GM18907 (cell line): ENCODE data around the gene GLI3.
"Not testable (repeated sequence)": the region's sequence is repeated elsewhere in the genome, so short reads cannot be mapped to it uniquely, and the experiment has no call there.

Experiments
- ATAC-seq: cut with Tn5 transposase; IDR thresholded peaks from one replicate; pipeline ENCODE4 v1.9.1; 2021; ENCODE audit warnings: mild to moderate bottlenecking, moderate library complexity; ENCODE audit not compliant: unreplicated experiment

The GLI3 gene

DNA sequence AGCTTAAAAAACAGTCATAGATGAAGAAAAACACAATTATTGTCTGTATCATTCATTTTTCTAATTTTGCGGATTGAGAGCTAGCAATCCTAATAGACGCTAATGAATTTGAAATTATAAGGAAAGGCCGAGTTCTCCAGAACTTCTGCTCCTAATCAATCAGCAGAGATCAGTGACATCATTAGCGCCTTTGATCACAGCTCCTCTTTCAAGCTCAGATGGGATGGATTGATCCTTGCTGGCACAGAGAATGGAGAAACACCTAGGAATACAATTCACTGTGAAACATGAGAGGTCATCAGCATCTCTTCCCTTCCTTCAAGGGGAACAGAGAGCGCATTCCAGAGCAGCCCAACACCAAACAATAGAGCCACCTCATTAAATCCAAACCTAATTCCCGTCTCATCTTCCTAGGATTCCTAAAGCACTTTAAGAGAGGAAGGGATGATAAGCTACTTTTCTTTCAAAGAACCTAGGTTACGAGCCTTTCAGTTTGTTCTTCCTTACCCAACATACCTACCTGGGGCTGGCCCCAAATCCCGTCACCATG, 24.4 kb downstream of the GLI3 start:
- ATAC-seq, result no peak

DNA sequence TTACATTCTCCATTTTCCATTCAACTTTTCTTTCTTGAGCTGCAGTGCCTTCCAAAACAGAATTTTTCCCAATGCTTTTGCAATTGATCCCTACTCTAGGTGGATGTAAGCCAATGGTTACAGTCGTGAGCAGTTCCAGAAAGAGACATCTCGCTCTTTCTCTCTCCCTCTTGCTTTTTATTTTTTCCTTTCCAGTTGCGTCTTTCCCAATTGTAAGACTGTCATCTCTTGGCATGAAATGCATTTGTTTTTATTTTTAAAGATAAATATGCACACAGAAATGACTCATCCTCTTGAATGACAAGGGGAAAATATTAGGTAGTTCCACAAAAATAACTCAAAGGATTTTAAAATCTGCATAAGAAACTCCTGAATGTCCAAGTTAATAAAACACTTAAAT, 25.1 kb downstream of the GLI3 start:
- ATAC-seq, result no peak

DNA sequence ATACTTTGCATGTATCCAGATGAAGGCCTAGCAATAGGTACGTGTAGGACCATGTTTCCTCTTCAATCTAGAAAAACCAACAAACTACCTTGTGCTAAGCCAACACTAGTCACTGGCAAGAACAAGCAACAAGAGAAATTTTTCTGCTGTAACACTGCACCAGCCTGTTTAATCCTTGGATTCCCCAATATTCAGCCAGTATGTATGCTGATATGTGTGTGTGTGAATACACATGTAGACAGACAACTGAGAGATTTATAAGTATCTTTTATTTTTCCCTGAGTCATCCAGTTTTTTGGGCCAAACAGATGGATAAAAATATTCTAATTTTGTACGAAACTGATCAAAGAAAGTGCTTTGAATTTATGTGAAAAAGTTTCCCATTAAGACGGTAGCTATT, 26.2 kb downstream of the GLI3 start:
- no peak for ATAC-seq

DNA sequence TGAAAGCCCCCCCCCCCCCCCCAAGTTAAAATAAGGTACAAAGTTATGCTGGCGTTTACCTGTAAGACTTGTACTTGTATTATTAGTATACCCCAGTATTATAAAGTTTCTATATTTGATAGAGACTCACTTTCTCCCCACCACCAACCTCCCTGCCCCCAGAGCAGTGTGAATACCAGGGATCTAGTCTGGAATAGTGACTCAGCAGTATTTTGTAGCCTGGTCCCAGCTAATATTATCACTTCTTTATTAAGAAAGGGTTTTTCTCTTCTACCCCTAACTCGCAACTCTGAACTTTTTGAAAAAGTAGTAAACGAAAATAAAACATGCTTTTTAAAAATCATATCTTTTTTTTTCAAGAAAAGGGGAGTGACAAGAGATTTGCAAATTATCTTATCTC, 26.7 kb downstream of the GLI3 start:
- no peak for ATAC-seq

DNA sequence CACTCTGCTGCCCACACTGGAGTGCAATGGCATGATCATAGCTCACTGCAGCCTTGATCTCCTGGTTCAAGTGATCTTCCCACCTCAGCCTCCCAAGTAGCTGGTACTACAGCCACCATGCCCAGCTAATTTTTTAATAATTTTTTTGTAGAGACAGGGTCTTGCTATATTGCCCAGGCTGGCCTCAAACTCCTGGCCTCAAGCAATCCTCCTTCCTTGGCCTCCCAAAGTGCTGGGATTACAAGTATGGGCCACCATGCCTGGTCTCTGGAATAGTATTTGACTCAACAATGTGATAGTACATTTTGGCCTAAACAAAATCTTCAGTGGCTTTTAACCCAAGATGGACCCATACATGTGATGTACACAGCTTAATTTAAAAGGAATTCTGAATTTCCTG, 27.9 kb downstream of the GLI3 start:
- not testable (repeated sequence) for ATAC-seq

DNA sequence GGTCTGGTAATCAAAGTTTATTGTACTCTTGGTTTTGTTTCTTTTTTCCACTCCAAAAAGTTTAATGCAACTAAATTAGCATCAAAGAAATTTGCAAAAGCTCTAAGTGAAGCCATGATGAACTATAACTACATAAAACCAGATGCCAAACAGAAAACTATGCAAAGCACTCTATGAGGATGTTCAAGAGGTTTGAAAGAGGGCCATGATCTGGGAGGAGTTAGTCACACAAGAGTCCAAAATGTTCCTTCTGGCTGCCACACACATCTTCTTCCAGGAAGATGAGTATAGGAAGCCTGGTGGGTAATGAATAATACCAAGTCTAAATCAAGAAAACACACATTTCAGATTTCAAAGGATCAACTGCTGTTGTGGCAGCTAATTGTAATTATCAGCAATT, 28.4 kb downstream of the GLI3 start:
- ATAC-seq, result no peak

DNA sequence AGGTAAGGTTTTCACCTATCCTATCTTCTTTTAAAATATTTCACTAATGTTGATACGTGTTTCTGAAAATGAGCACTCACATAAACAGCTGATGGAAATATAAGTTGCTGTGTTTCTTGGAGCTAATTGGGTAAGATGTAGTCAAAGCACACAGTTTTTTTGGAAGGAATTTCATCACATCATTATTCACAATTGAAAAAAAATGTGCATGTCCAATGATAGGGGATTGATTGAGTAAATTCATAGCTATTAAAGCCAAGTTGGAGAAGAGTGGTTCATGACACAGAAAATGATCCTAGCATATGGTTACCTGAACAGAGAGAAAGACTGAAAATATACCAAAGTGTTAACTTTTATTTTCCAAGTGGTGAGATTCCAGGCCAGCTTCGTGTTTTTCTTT, 29.6 kb downstream of the GLI3 start:
- ATAC-seq, result no peak

DNA sequence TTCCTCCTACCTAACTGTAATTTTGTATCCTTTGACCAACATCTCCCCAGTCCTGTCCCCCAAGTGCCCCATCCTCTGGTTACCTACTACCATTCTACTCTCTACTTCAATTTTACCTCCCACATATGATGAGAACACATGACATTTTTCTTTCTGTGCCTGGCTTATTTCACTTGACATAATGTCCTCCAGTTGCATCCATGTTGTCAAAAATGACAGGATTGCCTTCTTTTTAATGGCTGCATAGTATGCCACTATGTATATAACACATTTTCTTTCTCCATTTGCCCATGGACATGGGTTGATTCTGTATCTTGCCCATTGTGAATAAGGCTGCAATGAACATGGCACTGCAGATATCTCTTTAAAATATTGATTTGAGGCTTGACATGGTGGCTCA, 33.7 kb downstream of the GLI3 start:
- no peak for ATAC-seq

DNA sequence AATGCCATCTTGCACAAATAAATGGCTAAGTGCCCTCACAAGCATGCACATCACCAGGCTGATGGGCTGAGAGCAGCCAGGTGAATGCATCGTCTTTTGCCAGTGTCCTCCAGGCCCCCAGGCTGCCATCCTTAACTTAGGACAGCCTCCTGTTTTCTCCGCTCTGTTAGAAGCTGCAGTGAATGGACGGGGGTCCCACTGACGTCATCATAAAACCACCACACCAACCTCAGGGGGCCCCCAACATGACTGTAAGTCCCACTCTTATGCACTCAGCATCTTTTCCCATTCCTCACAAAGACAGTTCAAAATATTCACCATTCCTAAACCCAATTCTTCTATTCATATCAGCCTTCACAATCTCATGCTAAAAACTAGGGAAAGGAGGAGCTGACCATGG, 34.4 kb downstream of the GLI3 start:
- no peak for ATAC-seq

DNA sequence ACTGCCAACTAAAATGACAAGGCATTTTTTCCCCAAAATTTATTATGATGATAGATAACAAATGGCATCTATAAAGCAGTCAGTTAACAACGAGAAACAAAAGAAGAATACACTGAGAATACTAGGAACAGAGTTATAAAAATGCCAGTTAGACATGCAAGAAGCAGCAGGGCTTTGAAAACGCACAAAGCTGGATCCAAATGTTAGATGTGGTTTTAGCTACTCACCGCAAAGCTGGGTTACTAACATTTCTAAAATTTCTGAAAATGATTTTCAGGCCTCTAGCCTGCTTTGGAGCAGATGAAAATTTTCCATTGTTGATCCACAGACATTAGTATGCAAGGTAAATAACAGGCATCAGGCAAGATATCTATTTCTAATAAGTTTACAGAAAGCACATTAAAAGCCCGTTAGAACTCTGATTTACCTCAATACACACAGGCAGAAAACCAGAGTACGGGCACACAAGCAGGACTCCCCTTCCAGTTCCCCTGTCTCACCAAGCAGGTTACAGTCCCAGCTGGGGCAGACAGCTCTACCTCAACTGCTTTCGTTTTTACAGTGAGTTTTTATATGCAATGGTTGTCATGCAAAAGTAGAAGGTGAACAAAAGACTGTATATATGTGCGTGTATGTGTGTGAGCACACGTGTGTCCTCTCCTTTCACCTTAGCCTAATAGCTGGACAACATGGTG, 37.9 kb downstream of the GLI3 start:
- no peak for ATAC-seq

DNA sequence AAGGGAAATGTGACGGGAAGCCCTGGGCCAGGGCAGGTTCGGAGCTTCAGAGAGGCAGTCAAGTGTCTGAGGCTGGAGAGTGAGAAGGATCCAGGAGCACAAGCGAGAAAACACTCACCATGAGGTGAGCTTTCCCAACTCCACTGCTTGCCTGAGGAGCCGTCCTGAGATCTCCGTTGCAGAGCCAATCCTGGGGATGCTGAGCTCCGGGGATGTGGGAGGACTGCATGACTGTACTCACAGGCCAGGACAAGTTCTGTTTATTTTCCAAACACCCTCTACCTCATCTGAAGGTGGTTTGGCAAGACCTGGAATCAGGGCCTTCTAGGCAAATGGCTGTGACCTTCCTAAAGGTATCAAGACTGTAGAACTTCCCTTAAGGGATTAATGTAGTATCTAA, 38.7 kb downstream of the GLI3 start:
- ATAC-seq, result no peak

DNA sequence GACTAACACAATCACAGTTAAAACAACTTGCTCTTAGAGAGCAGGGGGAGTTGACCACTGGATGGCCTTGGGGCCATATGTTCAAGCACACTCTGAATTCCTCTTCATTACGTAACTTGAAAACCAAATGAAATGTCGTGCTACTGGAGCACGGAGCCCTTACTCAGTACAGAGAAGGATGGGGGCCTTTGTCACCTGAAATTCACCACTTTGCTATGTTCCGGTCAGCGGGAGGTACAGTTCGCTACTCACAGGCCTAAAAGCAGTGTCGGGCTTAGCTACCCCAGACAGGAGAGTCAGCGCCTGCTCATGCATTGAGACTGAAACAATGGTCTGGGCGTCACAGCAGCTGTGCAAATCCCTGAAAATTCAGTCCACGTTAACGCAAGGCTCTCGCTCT, 39.6 kb downstream of the GLI3 start:
- no peak for ATAC-seq

DNA sequence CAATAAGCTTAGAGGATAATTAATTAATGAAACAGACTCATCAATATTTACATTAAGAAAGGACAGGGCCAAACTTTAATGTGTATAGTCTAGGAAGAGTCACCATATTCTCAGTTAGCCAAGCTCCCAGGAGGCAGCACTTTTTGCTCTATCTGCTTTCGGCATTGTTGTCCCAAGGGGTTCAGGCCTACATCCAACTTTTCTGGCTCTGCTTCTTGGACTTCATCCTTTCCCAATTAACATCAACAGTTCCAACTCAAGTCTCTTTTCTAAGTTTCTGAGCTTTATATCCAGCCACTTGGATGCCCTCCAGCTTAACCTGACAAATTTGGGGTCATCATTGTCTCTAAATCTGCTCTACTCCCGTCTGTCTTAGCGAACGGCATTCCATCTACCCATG, 42.8 kb downstream of the GLI3 start:
- no peak for ATAC-seq

DNA sequence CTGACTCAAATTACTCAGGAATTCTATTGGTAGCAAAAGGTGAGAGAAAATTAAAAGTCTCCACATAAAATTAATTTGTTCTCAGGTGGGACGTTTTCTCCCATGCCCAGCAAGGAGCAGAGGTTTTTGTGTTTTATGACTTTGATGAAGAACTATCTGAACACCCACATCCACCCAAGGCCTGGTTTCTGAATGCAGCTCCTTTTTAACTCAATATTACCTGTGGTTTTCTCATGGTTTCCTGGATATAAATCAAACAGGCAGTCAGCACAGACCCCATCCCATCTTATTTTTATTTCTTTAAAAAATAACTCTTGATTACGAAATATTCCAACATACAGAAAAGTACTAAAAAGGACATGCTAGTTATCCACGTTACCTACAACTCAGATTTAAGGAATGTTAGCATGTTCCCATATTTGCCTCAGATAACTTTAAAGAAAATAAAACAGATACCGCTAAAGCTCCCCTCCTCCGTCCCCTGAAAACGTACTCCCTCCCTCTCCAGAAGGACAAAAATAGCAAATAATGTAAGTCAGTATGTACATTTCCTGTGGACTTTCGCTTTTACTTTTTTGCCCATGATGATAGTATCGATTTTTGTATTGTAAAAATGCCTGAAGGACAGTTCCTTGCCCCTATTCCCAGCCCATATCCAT, 43.4 kb downstream of the GLI3 start:
- no peak for ATAC-seq

DNA sequence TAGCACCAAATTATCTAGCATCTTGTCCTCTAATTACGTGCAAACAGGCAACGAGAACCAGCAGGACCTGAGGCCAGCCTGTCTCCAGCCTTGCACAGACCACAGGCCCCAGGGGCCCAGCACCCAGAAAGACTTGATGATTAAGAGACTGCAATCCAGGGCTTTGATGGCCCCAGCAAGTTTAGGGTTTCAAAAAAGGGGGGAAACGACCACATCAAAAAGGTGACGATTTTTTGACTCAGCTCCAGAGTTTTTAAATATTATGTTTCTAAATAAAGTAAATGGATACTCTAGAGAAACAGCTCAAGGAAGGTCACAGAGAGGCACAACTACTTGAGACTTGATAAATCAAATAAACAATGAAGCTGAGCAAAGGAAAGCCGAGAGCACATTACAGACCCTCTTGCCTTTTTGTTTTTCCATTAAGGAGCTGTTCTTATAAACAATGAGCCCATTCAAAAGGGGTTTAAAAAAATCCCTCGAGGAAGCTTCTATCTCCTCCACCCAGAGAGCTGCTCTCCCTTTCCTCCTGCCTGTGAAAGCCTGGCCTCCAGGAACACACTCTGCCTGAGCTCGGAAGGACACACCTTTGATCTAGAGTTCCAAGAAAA, 44.1 kb downstream of the GLI3 start:
- ATAC-seq, result no peak

DNA sequence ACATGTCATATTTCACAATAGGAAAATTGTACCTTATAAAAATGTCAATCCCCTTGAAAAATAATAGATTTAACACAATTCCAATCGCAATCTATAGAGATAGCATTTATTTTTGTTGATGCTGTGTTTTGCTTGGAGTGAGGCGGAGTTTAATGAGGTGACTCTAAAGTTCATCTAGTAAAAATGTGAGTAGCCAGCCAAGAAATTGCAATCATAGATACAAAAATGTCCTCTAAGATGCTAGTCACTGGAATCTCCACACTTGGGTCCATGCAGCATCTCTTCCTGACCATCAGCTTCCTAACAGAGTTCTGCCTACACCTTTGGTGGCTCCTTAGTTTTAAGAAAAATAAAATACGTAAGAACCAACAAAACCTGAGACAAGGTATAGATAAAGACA, 44.9 kb downstream of the GLI3 start:
- no peak for ATAC-seq

DNA sequence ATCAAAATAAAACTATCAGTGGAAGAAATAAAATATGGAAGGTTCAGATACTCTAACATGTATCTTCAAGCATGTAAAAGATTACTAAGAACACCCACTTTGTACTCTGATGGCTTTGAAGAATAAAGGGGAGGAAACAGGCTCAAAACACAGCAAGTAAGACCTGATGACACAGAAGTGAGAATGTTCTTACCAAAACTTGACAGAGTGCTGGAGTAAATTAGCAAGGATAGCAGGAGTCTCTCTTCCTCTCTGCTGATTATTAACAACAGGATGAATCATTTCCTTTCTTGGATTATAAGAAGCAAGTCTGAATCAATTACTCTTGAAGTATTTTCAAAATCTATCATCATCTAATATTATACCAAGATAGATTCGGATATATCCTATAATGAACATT, 47.5 kb downstream of the GLI3 start:
- ATAC-seq, result no peak

DNA sequence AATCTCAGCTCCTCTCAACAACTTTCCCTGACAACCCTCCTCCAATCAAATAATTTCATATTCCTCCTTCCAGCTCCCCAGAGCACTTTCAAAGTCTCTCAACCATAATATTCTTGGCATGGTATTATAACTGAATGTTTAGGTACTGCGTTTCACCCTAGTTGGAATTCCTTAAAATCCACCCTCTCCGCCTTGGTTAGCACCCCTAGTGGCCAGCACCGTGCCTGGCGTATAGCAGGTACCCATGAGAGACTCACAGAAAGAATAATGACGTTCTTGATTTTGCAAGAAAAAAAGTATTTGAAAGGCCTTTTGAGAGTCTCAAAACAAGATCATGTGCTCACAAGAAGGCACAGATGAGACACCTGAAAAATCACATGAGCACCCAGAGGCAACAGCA, 50.9 kb downstream of the GLI3 start:
- no peak for ATAC-seq

DNA sequence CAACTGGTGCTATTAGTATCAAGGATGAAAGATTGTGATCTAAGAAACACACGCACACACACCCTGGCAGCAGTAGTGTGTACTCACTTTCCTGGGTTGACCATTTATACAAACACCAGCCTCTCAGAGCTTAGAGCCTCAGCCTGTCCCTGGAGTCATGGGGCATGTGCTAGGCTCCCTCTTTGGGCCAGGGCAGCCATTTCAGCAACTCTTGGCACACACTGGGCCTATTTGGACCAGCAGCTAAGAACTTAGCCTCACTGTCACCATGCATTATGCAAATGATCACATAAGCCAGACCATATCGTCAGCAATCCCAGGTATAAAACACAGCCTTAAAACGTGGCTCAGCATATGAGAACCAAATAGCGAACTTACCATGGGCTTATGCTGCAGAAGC, 51.3 kb downstream of the GLI3 start:
- ATAC-seq, result no peak

DNA sequence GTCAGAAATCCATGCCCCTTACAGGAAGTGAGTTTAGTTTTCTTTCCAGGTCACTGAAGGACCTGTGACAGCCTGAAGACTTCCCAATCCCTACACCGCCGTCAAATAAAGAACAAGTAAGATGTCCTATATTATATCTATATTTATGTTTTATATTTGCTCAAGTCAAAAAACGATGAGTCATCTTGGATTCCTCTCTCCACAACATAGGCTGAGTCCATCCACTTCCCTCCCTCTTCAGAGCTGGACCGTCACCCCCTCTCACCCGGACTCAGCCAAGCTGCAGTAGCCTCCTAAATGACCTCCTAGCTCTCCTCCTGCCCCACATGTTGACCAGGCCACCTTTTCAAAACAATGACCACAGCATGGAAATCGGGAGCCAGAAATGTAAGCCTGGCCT, 53.5 kb downstream of the GLI3 start:
- no peak for ATAC-seq

DNA sequence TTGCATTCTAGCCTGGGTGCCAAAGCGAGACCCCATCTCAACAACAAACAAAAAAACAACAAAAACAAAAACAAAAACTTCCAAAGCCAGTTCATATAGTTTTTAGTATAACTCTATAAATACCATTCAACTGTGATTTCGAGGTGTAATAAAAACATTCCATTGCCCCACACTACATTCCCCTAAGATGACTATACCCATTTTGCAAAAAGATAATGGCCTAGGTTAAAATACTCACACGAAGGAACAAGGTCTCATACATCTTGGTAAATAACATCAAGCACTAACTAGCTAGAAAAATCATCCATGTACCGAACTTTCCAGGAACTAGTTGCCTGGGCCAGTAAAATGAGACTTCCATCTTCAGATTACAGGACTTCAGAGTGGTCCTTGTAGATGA, 55.4 kb downstream of the GLI3 start:
- no peak for ATAC-seq

DNA sequence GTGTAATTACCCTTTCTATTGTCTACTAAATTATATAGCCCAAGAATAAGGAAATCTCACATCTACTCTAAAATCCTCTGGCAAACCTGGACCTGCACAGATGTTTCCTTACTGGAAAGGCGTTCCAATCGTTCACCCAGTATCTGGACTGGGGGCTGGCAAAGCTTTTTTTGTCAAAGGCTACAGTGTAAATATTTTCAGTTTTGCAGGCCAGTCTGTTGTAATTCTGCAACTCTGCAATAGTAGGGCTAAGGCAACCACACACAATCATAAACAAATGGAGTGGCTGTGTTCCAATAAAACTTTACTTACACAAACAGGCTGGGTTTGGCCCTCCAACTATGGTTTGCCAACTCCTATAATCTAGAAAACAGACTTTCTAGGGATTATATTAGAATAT, 56.2 kb downstream of the GLI3 start:
- no peak for ATAC-seq
